SU-DHL-6 (cell line): ENCODE measurements around the gene ADARB2.

Source experiments
- EZH2phosphoT487 ChIP-seq: fragments of 200-600 bp; sonication (generic), shearing (Covaris generic); conservative IDR thresholded peaks from 2 replicates; pipeline ENCODE4 v1.6.1; 2018; ENCODE audit warnings: mild to moderate bottlenecking, antibody characterized with exemption, low read length, moderate library complexity, mixed read lengths
- TF ChIP-seq, protein P1 (sequence below): fragments of 200-600 bp; sonication (generic); IDR thresholded peaks from one replicate; pipeline ENCODE4 v1.5.1; 2017; ENCODE audit warnings: antibody characterized with exemption, mild to moderate bottlenecking, low read length, moderate library complexity; ENCODE audit not compliant: insufficient read depth, poor library complexity, severe bottlenecking

DNA sequence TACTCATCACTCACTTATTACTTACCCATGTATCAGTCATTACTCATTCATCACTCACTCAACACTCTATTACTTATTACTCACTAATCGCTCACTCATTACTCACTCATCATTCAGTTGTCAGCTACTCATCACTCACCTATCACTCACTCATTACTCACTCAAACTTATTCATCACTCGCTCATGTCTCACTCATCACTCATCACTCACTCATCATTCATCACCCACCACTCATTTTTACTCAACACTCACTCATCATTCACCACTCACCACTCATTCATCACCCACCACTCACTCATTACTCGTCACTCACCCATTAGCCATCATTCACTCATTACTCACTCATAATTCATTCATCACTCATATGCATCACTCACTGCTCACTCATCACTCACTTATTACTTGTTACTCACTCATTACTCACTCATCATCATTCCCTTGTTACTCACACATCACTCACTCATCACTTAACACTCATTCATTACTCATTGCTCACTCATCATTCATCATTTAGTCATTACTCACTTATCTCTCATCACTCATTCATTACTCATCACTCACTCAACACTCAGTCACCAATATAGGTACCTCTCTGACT lies 237.9 kb downstream of the ADARB2 start:
- TF ChIP-seq, protein P1, sequence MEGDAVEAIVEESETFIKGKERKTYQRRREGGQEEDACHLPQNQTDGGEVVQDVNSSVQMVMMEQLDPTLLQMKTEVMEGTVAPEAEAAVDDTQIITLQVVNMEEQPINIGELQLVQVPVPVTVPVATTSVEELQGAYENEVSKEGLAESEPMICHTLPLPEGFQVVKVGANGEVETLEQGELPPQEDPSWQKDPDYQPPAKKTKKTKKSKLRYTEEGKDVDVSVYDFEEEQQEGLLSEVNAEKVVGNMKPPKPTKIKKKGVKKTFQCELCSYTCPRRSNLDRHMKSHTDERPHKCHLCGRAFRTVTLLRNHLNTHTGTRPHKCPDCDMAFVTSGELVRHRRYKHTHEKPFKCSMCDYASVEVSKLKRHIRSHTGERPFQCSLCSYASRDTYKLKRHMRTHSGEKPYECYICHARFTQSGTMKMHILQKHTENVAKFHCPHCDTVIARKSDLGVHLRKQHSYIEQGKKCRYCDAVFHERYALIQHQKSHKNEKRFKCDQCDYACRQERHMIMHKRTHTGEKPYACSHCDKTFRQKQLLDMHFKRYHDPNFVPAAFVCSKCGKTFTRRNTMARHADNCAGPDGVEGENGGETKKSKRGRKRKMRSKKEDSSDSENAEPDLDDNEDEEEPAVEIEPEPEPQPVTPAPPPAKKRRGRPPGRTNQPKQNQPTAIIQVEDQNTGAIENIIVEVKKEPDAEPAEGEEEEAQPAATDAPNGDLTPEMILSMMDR, result no peak
- no peak for TF ChIP-seq EZH2phosphoT487
